A549 (cell line): ENCODE measurements around the gene DDI2. TPM values are rescaled to one million over a fixed set of nuclear protein-coding genes. Genes with fewer than 3 reads are reported as not detected.

Experiments
- ATAC-seq, 2 experiments: fragments of 200-7000 bp in 1 of 2; fragments of >200 bp in 1 of 2; cut with Nextera tagmentation in 1 of 2; cut with Tn5 transposase in 1 of 2; 3 replicates each; pipeline versions ENCODE4 v1.8.0 to v1.9.1; 2018 to 2020; ENCODE audit warnings: mild to moderate bottlenecking in 1 of 2, moderate library complexity in 1 of 2
- CTCF ChIA-PET: fragments of 300-600 bp; sonication (Branson Sonifier 250); formaldehyde crosslinking; extraction: SDS; loops from one replicate; lab custom pipeline; 2021; ENCODE audit warnings: antibody characterized with exemption, inconsistent platforms; lab: Yijun Ruan, JAX
- POLR2A ChIA-PET: fragments of 350-600 bp; formaldehyde crosslinking; extraction: SDS; loops from one replicate; lab custom pipeline; 2021; ENCODE audit warnings: antibody characterized with exemption, inconsistent platforms; lab: Yijun Ruan, JAX
- DNase-seq, 2 experiments: peaks; one replicate each; pipeline versions ENCODE4 v3.0.0 to v3.0.0-alpha.2; 2011 to 2016; ENCODE audit warnings: low read depth in 1 of 2, low spot score in 1 of 2
- FAIRE-seq: peaks from 2 replicates; lab custom pipeline; 2011; peaks lifted over from hg19 to GRCh38; lab: Jason Lieb, UNC
- H3K27ac ChIP-seq, 2 experiments: fragments of >200 bp; sonication (Bioruptor Twin); formaldehyde crosslinking; 3 replicates each; pipeline ENCODE4 v1.5.1; 2016 to 2017
- H3K4me1 ChIP-seq: fragments of >200 bp; sonication (Bioruptor Twin); formaldehyde crosslinking; 3 replicates; pipeline ENCODE4 v1.6.1; 2016
- H3K4me2 ChIP-seq: fragments of >200 bp; sonication (Bioruptor Twin); formaldehyde crosslinking; 3 replicates; pipeline ENCODE4 v1.6.1; 2016
- H3K4me3 ChIP-seq: fragments of >200 bp; sonication (Bioruptor Twin); formaldehyde crosslinking; 3 replicates; pipeline ENCODE4 v1.5.1; 2016
- H3K9me3 ChIP-seq: fragments of >200 bp; sonication (Bioruptor Twin); formaldehyde crosslinking; 3 replicates; pipeline ENCODE4 v1.6.1; 2016
- CBX2 ChIP-seq: fragments of 200-600 bp; sonication (generic); IDR thresholded peaks from 2 replicates; pipeline ENCODE4 v1.6.1; 2016; ENCODE audit warnings: low read depth, mild to moderate bottlenecking, borderline replicate concordance
- CBX8 ChIP-seq: fragments of 200-600 bp; sonication (generic); IDR thresholded peaks from 2 replicates; pipeline ENCODE4 v1.6.1; 2016
- CEBPB ChIP-seq, 2 experiments: fragments of >200 bp in 1 of 2; sonication (Bioruptor Twin) in 1 of 2; formaldehyde crosslinking in 1 of 2; IDR thresholded peaks; 2 replicates each; pipeline ENCODE4 v1.6.1; 2012 to 2016
- FOXS1 ChIP-seq: fragments of 250-450 bp; sonication (Bioruptor Pico); IDR thresholded peaks from 2 replicates; pipeline ENCODE4 v1.5.0; 2020; ENCODE audit warnings: mild to moderate bottlenecking, moderate library complexity
- HDAC2 ChIP-seq: fragments of 200-600 bp; sonication (generic); IDR thresholded peaks from 2 replicates; pipeline ENCODE4 v1.6.1; 2016
- HEYL ChIP-seq: fragments of 250-450 bp; sonication (Bioruptor Pico); IDR thresholded peaks from 2 replicates; pipeline ENCODE4 v1.8.0; 2021; ENCODE audit warnings: mild to moderate bottlenecking, moderate library complexity
- HOXA7 ChIP-seq: fragments of 250-450 bp; sonication (Bioruptor Pico); IDR thresholded peaks from 2 replicates; pipeline ENCODE4 v1.5.0; 2020; ENCODE audit warnings: mild to moderate bottlenecking, moderate library complexity
- MAZ ChIP-seq: fragments of 150-350 bp; IDR thresholded peaks from 2 replicates; pipeline ENCODE4 v1.6.1; 2014; ENCODE audit warnings: antibody characterized with exemption, low read depth, low read length, borderline replicate concordance
- NPAS2 ChIP-seq: fragments of 250-450 bp; sonication (Bioruptor Pico); IDR thresholded peaks from 2 replicates; pipeline ENCODE4 v1.8.0; 2022; ENCODE audit warnings: mild to moderate bottlenecking, moderate library complexity, borderline replicate concordance
- POLR2AphosphoS2 ChIP-seq: conservative IDR thresholded peaks from 2 replicates; pipeline ENCODE4 v1.6.1; 2012; ENCODE audit warnings: low read length, improper control_type of control experiment, inconsistent platforms
- RARB ChIP-seq: fragments of 250-450 bp; sonication (Bioruptor Pico); IDR thresholded peaks from 2 replicates; pipeline ENCODE4 v1.8.0; 2021; ENCODE audit warnings: mild to moderate bottlenecking, moderate library complexity
- RFX5 ChIP-seq: fragments of 450-650 bp; IDR thresholded peaks from 2 replicates; pipeline ENCODE4 v1.7.1; 2014; ENCODE audit warnings: antibody characterized with exemption, mild to moderate bottlenecking, moderate library complexity
- RNF2 ChIP-seq: fragments of 200-600 bp; sonication (generic); IDR thresholded peaks from 2 replicates; pipeline ENCODE4 v1.6.1; 2016; ENCODE audit warnings: low read depth, mild to moderate bottlenecking, antibody characterized with exemption, moderate library complexity, borderline replicate concordance
- TP53 ChIP-seq: fragments of 250-450 bp; sonication (Bioruptor Pico); IDR thresholded peaks from 2 replicates; pipeline ENCODE4 v1.5.0; 2021; ENCODE audit warnings: mild to moderate bottlenecking, moderate library complexity
- WGBS: methylation state at CpG from one replicate; pipeline ENCODE4 v1.1.6; 2017; ENCODE audit errors: missing lambda C conversion rate; 5-methylcytosine and 5-hydroxymethylcytosine counted together
- polyA plus RNA-seq, 4 experiments: library from polyadenylated mRNA; depleted of rRNA in 3 of 4; stranded (reverse); fragments of >200 nt; fragmentation: RNase III in 1 of 4; extraction: RNeasy Plus Mini Kit Qiagen cat#74134 plus additional on column Dnase treatment in 1 of 4; gene quantifications; 2 replicates in 3 of 4; 3 replicates in 1 of 4; pipeline ENCODE4 v1.2.3, GENCODE V29; 2011 to 2017
- TF ChIP-seq, protein P1 (sequence below): fragments of 250-450 bp; sonication (Bioruptor Pico); IDR thresholded peaks from 2 replicates; pipeline ENCODE4 v1.5.0; 2021; ENCODE audit warnings: mild to moderate bottlenecking, moderate library complexity, borderline replicate concordance
- TF ChIP-seq, protein P2 (sequence below): fragments of 150-350 bp; IDR thresholded peaks from 2 replicates; pipeline ENCODE4 v1.6.1; 2014; ENCODE audit warnings: low read depth, mild to moderate bottlenecking, low read length
- TF ChIP-seq, protein P3 (sequence below): fragments of >200 bp; sonication (Bioruptor Twin); formaldehyde crosslinking; IDR thresholded peaks from 2 replicates; pipeline ENCODE4 v1.6.1; 2016
- TF ChIP-seq, protein P4 (sequence below): IDR thresholded peaks from 2 replicates; pipeline ENCODE4 v1.6.1; 2012; ENCODE audit warnings: low read depth, borderline replicate concordance
- TF ChIP-seq, protein P5 (sequence below): fragments of 450-650 bp; IDR thresholded peaks from 2 replicates; pipeline ENCODE4 v1.6.1; 2014; ENCODE audit warnings: antibody characterized with exemption
- TF ChIP-seq, protein P6 (sequence below): IDR thresholded peaks from 2 replicates; pipeline ENCODE4 v1.6.1; 2012

Gene DDI2
- polyA plus RNA-seq, 2 of the 4 experiments (the other 2 are of a cell fraction) = 6.3 to 8.6 TPM

DNA sequence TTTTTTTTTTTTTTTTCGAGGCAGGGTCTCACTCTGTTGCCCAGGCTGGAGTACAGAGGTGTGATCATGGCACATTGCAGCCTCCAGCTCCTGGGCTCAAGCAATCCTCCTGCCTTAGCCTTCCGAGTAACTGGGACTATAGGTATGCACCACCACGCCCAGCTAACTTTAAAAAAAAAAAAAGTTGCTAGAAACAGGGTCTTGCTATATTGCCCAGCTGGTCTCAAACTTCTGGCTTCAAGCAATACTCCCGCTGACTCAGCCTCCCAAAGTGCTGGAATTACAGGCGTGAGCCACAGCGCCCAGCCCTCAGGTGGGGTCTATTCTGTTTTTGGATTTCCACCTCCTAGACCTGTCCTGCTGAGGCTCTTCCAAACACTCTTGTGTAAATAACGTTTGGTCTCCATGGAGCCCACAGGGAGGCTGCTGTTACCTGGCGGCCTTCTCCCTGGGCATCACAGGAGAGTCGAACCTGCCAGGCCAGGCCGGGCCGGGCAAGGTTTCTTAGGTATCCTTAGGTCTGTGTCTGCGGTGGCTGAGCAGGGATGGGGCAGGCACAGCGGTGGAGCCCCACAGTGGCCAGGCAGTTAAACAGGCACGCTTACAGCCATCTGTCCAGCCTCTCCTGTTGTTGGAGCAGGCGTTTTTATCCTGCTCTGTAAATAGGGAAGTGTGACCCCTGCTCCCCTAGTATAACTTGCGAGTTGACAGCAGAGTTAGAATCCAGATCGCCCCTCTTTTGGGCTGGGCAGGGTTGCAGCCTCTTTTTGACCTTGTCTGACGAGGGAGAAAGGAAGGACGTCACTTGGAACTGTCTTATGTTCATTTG lies 85.7 kb downstream of the DDI2 start (continued):
- TF ChIP-seq, protein P1, sequence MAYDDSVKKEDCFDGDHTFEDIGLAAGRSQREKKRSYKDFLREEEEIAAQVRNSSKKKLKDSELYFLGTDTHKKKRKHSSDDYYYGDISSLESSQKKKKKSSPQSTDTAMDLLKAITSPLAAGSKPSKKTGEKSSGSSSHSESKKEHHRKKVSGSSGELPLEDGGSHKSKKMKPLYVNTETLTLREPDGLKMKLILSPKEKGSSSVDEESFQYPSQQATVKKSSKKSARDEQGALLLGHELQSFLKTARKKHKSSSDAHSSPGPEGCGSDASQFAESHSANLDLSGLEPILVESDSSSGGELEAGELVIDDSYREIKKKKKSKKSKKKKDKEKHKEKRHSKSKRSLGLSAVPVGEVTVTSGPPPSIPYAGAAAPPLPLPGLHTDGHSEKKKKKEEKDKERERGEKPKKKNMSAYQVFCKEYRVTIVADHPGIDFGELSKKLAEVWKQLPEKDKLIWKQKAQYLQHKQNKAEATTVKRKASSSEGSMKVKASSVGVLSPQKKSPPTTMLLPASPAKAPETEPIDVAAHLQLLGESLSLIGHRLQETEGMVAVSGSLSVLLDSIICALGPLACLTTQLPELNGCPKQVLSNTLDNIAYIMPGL (CRISPR knock-in tag) = no peak
- TF ChIP-seq, protein P2, sequence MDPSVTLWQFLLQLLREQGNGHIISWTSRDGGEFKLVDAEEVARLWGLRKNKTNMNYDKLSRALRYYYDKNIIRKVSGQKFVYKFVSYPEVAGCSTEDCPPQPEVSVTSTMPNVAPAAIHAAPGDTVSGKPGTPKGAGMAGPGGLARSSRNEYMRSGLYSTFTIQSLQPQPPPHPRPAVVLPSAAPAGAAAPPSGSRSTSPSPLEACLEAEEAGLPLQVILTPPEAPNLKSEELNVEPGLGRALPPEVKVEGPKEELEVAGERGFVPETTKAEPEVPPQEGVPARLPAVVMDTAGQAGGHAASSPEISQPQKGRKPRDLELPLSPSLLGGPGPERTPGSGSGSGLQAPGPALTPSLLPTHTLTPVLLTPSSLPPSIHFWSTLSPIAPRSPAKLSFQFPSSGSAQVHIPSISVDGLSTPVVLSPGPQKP = no peak

DNA sequence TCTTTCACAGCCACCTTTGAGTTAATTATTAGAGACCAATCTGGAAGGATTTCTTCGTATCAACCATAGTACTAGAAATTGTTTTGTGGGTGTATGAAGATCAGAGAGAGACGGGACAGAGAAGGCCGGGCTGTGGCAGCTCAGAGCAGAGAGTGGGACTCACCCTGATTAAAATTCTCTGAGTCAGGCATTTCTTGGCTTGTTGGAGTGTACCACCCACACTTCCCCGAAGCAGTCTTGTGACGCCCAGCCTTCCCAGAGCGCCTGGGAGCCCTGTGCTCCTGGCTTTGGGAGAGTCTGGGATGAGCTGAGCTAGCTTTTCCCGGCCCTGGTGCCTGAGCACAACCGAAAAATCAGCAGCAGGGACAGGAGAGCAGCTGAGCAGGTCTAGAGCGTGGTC lies 86.3 kb downstream of the DDI2 start:
- no peak for FAIRE-seq
- Histone ChIP-seq H3K27ac (no peak overlapping the region), H3K4me2 (no peak overlapping the region), H3K4me3 (no peak overlapping the region), H3K9me3 (no peaks in the 10 kb centered on the region), H3K4me1 (0 out of 3 replicates have a peak, but pooled peaks cover 4% of the 10 kb centered on the region)
- peak in 1 of 2 experiments; percentile 56; a peak in 4 of 6 replicates for ATAC-seq
- DNase-seq = no peak
- CTCF ChIA-PET = interaction anchor here (1.1 to 1.4 kb wide), 2 partner anchors 36 to 38 kb away, joined by 3 to 4 read pairs; no protein-coding TSS in a partner anchor
- POLR2A ChIA-PET = no interaction called here
- TF ChIP-seq HOXA7 (CRISPR knock-in tag) = no peak
- TF ChIP-seq, protein P3, sequence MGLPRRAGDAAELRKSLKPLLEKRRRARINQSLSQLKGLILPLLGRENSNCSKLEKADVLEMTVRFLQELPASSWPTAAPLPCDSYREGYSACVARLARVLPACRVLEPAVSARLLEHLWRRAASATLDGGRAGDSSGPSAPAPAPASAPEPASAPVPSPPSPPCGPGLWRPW = no peak
- no peak for TF ChIP-seq HEYL
- TF ChIP-seq RNF2 = no peak
- TF ChIP-seq, protein P2 = no peak
- WGBS = 85% methylated on average over 8 of the region's 9 CpGs

DNA sequence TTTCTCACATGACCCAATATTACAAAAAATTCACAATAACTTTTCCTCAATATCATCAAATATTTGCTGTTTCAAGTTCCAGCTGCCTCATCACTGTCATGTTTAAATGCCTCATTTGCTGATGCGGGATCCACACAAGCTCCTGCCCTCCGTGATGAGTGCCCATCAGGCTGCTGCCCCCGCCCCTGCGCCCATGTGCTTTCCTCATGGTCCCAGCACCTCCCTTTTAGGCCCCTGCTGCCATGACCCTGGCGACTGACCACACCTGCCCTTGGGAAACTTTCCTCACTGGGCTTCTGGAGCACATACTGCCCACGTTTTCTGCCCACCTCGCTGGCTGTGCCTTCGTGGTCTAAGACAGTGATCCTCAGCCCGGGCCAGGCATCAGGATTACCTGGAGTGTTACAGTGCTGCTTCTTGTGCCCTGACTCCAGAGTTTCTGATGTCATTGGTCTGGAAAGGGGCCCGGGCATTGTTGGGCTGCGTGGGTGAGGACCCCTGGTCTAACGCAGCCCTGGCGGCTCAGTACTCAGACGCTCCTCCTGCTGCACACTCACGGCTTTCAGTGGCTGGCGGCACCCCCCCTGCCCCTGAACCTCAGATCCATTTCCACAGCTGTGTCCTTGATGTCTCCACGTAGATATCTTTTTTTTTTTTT lies 87.4 kb downstream of the DDI2 start:
- Histone ChIP-seq H3K4me2 (no peak overlapping the region), H3K4me3 (no peak overlapping the region), H3K4me1 (0 out of 3 replicates have a peak, but pooled peaks cover 4% of the 10 kb centered on the region), H3K27ac (no peak overlapping the region), H3K9me3 (no peaks in the 10 kb centered on the region)
- no peak for ATAC-seq
- no peak for FAIRE-seq
- no peak for DNase-seq
- CTCF ChIA-PET = interaction anchor here (1.4 kb wide), 1 partner anchor 37 kb away, joined by 3 read pairs; no protein-coding TSS in a partner anchor
- POLR2A ChIA-PET = no interaction called here
- no peak for TF ChIP-seq RARB (CRISPR knock-in tag)
- TF ChIP-seq CBX2 = no peak
- TF ChIP-seq NPAS2 (CRISPR knock-in tag) = no peak
- TF ChIP-seq FOXS1 (CRISPR knock-in tag) = no peak
- no peak for TF ChIP-seq CEBPB (IDR thresholded peaks at IDR 0.05)
- TF ChIP-seq, protein P4, sequence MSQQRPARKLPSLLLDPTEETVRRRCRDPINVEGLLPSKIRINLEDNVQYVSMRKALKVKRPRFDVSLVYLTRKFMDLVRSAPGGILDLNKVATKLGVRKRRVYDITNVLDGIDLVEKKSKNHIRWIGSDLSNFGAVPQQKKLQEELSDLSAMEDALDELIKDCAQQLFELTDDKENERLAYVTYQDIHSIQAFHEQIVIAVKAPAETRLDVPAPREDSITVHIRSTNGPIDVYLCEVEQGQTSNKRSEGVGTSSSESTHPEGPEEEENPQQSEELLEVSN = no peak
- no peak for TF ChIP-seq CBX8
- TF ChIP-seq RFX5 = no peak
- TF ChIP-seq HDAC2 = no peak
- TF ChIP-seq, protein P5, sequence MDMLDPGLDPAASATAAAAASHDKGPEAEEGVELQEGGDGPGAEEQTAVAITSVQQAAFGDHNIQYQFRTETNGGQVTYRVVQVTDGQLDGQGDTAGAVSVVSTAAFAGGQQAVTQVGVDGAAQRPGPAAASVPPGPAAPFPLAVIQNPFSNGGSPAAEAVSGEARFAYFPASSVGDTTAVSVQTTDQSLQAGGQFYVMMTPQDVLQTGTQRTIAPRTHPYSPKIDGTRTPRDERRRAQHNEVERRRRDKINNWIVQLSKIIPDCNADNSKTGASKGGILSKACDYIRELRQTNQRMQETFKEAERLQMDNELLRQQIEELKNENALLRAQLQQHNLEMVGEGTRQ = no peak
- no peak for TF ChIP-seq TP53 (CRISPR knock-in tag)
- no peak for TF ChIP-seq POLR2AphosphoS2
- no peak for TF ChIP-seq MAZ
- TF ChIP-seq, protein P6, sequence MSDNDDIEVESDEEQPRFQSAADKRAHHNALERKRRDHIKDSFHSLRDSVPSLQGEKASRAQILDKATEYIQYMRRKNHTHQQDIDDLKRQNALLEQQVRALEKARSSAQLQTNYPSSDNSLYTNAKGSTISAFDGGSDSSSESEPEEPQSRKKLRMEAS = no peak
- WGBS = 94% methylated on average over 17 of the region's 17 CpGs
